Mesenchymal stem cell (in vitro differentiated cells and primary cell): Measurements from ENCODE around the gene P4HA2.

Experiments used
- DNase-seq: peaks from one replicate; pipeline ENCODE4 v3.0.0-alpha.2; 2013
- H2AFZ ChIP-seq: one replicate; pipeline ENCODE4 v1.6.1; 2013; ENCODE audit warnings: low read depth, mild to moderate bottlenecking, control low read depth, inconsistent platforms, low read length, moderate library complexity
- H2AK5ac ChIP-seq: 2 replicates; pipeline ENCODE4 v1.6.1; 2013; ENCODE audit warnings: low read length, moderate library complexity, mild to moderate bottlenecking, inconsistent platforms; ENCODE audit not compliant: severe bottlenecking
- H2BK120ac ChIP-seq: one replicate; pipeline ENCODE4 v1.6.1; 2013; ENCODE audit warnings: low read depth, mild to moderate bottlenecking, inconsistent platforms, low read length, moderate library complexity
- H2BK12ac ChIP-seq, 2 experiments: one replicate each; pipeline ENCODE4 v1.6.1; 2013; ENCODE audit warnings: inconsistent platforms in 2 of 2, low read length in 2 of 2, mild to moderate bottlenecking in 2 of 2, moderate library complexity in 2 of 2, control low read depth in 1 of 2
- H2BK15ac ChIP-seq: one replicate; pipeline ENCODE4 v1.6.1; 2013; ENCODE audit warnings: mild to moderate bottlenecking, low read depth, inconsistent platforms; ENCODE audit not compliant: poor library complexity, severe bottlenecking
- H2BK5ac ChIP-seq: 2 replicates; pipeline ENCODE4 v1.6.1; 2013; ENCODE audit warnings: low read depth, mild to moderate bottlenecking, low read length, control low read depth, inconsistent platforms; ENCODE audit not compliant: poor library complexity, severe bottlenecking
- H3K14ac ChIP-seq, 2 experiments: one replicate each; pipeline ENCODE4 v1.6.1; 2013; ENCODE audit warnings: inconsistent platforms in 2 of 2, low read length in 2 of 2, control low read depth in 1 of 2, mild to moderate bottlenecking in 1 of 2, moderate library complexity in 1 of 2
- H3K18ac ChIP-seq, 2 experiments: one replicate each; pipeline ENCODE4 v1.6.1; 2013; ENCODE audit warnings: inconsistent platforms in 2 of 2, low read length in 2 of 2, control low read depth in 1 of 2, low read depth in 1 of 2, mild to moderate bottlenecking in 1 of 2
- H3K23ac ChIP-seq, 2 experiments: one replicate each; pipeline ENCODE4 v1.6.1; 2013; ENCODE audit warnings: inconsistent platforms in 2 of 2, low read length in 2 of 2, mild to moderate bottlenecking in 2 of 2, moderate library complexity in 2 of 2, control low read depth in 1 of 2
- H3K27ac ChIP-seq: 2 replicates; pipeline ENCODE4 v1.5.1; 2013; ENCODE audit warnings: mild to moderate bottlenecking, moderate library complexity, low read length, control low read depth, inconsistent platforms; ENCODE audit not compliant: poor library complexity, severe bottlenecking
- H3K27me3 ChIP-seq, 2 experiments: 2 replicates each; pipeline versions ENCODE4 v1.6.1 to v1.7.0; 2013; ENCODE audit warnings: low read length in 2 of 2, mild to moderate bottlenecking in 2 of 2, moderate library complexity in 2 of 2, control low read depth in 1 of 2, inconsistent platforms in 1 of 2; ENCODE audit not compliant: control insufficient read depth in 1 of 2, insufficient read depth in 1 of 2
- H3K36me3 ChIP-seq, 2 experiments: 2 replicates each; pipeline versions ENCODE4 v1.6.1 to v1.7.0; 2013; ENCODE audit warnings: low read length in 2 of 2, control low read depth in 1 of 2, inconsistent platforms in 1 of 2, low read depth in 1 of 2, mild to moderate bottlenecking in 1 of 2; ENCODE audit not compliant: insufficient read depth in 2 of 2, control insufficient read depth in 1 of 2
- H3K4ac ChIP-seq, 2 experiments: one replicate each; pipeline ENCODE4 v1.6.1; 2013; ENCODE audit warnings: inconsistent platforms in 2 of 2, low read length in 2 of 2, mild to moderate bottlenecking in 2 of 2, moderate library complexity in 2 of 2, control low read depth in 1 of 2, low read depth in 1 of 2
- H3K4me1 ChIP-seq: 2 replicates; pipeline ENCODE4 v1.6.1; 2013; ENCODE audit warnings: low read depth, low read length, control low read depth; ENCODE audit not compliant: control insufficient read depth, insufficient read depth
- H3K4me2 ChIP-seq: 2 replicates; pipeline ENCODE4 v1.6.1; 2013; ENCODE audit warnings: low read length, mild to moderate bottlenecking, inconsistent platforms; ENCODE audit not compliant: poor library complexity, severe bottlenecking
- H3K4me3 ChIP-seq, 2 experiments: 2 replicates each; pipeline versions ENCODE4 v1.5.1 to v1.7.0; 2013; ENCODE audit warnings: low read length in 2 of 2, mild to moderate bottlenecking in 2 of 2, control low read depth in 1 of 2, low read depth in 1 of 2; ENCODE audit not compliant: insufficient read depth in 1 of 2
- H3K79me1 ChIP-seq: replicated peaks from 2 replicates; pipeline ENCODE4 v1.6.1; 2013; ENCODE audit warnings: mild to moderate bottlenecking, control low read depth, low read length, inconsistent platforms; ENCODE audit not compliant: poor library complexity, severe bottlenecking
- H3K9ac ChIP-seq: 2 replicates; pipeline ENCODE4 v1.7.0; 2013; ENCODE audit warnings: mild to moderate bottlenecking, low read length, moderate library complexity
- H3K9me3 ChIP-seq: 2 replicates; pipeline ENCODE4 v1.7.0; 2013; ENCODE audit warnings: mild to moderate bottlenecking, low read length; ENCODE audit not compliant: control insufficient read depth
- H4K8ac ChIP-seq: one replicate; pipeline ENCODE4 v1.6.1; 2013; ENCODE audit warnings: inconsistent platforms, mild to moderate bottlenecking, low read length, moderate library complexity
- H4K91ac ChIP-seq: one replicate; pipeline ENCODE4 v1.6.1; 2013; ENCODE audit warnings: mild to moderate bottlenecking, low read length, inconsistent platforms
- WGBS: methylation state at CpG from one replicate; pipeline ENCODE4 v1.1.7; 2013; ENCODE audit warnings: mixed read lengths; 5-methylcytosine and 5-hydroxymethylcytosine counted together

Gene P4HA2

DNA sequence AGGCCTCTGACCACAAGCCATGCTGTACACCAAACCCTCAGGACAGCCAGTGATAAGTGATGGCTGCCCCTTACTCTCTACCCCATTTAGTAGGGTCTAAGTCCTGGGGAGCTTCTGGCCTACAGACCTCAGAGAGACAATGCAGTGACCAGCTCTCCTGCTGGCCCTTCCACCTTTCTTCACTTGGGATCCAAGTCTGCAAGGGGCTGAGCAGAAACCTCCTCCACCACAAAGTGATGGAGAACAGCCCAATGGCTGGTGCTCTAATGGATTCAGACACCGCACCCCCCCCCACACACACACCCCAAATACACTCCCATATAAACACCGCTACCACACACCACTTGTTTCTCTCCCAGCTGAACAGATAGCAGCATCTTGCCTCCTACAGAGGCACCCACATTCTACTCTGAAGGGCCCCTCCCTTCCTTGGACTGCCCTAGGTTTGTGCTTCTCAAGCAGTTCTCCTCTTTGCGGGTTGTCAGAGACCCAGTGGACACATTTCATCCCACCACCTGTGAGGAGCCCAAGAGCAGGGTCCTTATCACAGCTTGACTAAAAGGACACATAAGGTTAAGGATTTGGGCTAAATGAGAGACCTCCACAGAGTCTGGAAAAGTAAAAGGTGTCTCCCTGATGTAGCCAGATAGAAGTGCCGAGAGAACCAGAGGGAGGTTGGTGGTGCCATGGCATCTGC is 28.6 kb upstream of the P4HA2 start:
- Histone ChIP-seq H3K79me1 (peaks cover 6% of the 10 kb centered on the region), H3K14ac (no peak overlapping the region), H4K8ac (no peak overlapping the region), H3K9ac (no peak overlapping the region), H3K18ac (no peak overlapping the region), H2BK5ac (no peak overlapping the region), H2AFZ (no peak overlapping the region), H3K36me3 (peaks cover 0 to 9% of the 10 kb centered on the region in 2 experiments), H2BK15ac (no peak overlapping the region), H3K23ac (no peak overlapping the region), H3K4me1 (peaks cover 38% of the 10 kb centered on the region), H4K91ac (no peak overlapping the region), H3K4me3 (no peak overlapping the region), H3K4me2 (no peak overlapping the region), H3K9me3 (no peaks in the 10 kb centered on the region), H3K4ac (no peak overlapping the region), H2BK12ac (peak overlapping the region in 1 of 2 experiments; percentile 6), H2AK5ac (peak overlapping the region; percentile 62), H2BK120ac (no peak overlapping the region), H3K27me3 (no peaks in the 10 kb centered on the region), H3K27ac (no peak overlapping the region)
- WGBS: 97% methylated on average over 4 of the region's 4 CpGs
- no peak for DNase-seq

DNA sequence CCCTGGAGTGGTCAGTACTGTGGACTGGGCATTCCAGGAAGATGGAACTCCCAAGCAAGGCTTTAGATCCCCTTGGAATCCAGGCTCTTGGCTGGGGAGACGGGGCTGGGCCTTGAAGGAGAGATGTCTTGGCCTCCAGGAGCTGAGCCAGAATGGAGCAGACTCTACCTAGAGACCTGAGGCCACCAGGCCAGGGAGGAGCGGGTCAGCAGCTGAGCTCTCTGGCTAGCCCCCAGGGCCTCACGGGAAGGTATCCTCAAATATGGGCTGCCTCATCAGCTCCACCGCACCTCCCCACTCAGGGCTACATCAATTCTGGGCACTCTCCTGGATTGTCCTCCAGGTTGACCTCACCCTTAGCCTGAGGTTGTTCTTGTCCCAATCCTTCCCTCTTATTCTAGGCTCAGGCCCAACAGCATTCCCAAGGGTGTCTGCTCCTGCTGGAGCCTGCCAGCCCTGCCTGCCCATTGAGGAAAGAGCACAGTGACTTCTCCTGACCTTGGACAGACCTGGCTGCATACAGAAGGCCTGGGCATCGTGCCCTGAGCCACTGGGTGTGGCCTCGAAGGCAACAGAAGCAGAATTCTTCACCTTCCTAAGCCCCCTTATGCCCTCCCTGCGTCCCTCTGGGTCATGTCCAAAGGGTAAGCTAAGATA is 26.8 kb upstream of the P4HA2 start:
- H2AFZ ChIP-seq: no peak overlapping the region
- H3K9me3 ChIP-seq: no peaks in the 10 kb centered on the region
- no peak overlapping the region for H3K14ac ChIP-seq
- peaks cover 23% of the 10 kb centered on the region for H3K4me1 ChIP-seq
- H3K4me2 ChIP-seq: no peak overlapping the region
- no peak overlapping the region for H2BK15ac ChIP-seq
- H3K4ac ChIP-seq: no peak overlapping the region
- no peak overlapping the region for H3K18ac ChIP-seq
- no peak overlapping the region for H4K8ac ChIP-seq
- H3K36me3 ChIP-seq: peaks cover 0 to 3% of the 10 kb centered on the region in 2 experiments
- 83% methylated on average over 4 of the region's 7 CpGs for WGBS
- no peak overlapping the region for H3K9ac ChIP-seq
- DNase-seq: no peak
- H2BK5ac ChIP-seq: no peak overlapping the region
- H3K4me3 ChIP-seq: no peak overlapping the region
- H3K79me1 ChIP-seq: peaks cover 3% of the 10 kb centered on the region
- no peak overlapping the region for H2BK120ac ChIP-seq
- H3K27me3 ChIP-seq: no peaks in the 10 kb centered on the region
- no peak overlapping the region for H3K23ac ChIP-seq
- no peak overlapping the region for H4K91ac ChIP-seq
- no peak overlapping the region for H2AK5ac ChIP-seq
- H3K27ac ChIP-seq: no peak overlapping the region
- no peak overlapping the region for H2BK12ac ChIP-seq

DNA sequence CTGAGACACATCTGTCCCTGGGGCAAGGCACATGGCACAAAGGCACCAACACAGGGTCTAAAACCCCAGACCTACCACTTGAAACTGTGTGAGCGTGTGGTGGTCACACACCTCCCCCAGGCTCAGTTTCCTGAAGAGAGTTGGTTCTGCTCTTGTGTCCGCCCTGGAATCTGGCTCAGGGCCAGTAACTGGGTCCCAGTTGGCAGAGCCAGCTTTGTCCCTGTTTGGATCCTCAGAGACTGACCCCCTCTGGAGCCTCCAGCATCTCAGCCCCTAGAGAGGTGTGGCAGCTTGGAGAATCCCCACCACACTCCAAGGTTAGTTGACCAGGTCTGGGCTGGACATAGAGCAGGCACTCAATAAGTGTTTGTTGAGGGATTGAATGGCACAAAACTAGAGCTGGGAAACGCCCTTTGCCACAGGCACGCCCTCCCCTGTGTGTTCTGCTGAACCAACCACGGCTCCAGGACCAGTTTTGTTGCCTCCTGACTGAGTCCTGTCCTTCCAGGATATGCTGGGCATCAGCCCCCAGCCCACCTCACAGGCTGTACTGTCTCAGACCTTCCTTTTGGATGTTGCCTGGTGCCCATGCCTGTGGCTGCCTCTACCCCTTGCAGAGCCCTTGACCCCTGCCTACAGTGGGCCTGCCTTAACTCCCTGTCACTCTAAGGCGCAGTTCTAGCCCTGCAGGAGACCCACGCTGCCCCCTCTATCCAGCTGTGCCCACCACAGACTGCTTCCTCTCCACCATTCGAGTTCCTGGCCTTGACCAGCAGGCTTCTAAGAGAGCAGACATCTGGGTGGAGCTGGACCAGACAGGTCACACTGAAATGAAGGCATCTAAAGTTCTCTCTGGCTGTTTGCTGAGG is 26.0 kb upstream of the P4HA2 start:
- H3K9me3 ChIP-seq: no peaks in the 10 kb centered on the region
- no peak overlapping the region for H2AFZ ChIP-seq
- peaks cover 3% of the 10 kb centered on the region for H3K79me1 ChIP-seq
- no peak overlapping the region for H4K91ac ChIP-seq
- no peak overlapping the region for H3K23ac ChIP-seq
- H2AK5ac ChIP-seq: no peak overlapping the region
- no peak overlapping the region for H3K9ac ChIP-seq
- no peak overlapping the region for H3K27ac ChIP-seq
- 87% methylated on average over 8 of the region's 8 CpGs for WGBS
- no peak overlapping the region for H3K4ac ChIP-seq
- no peak overlapping the region for H2BK15ac ChIP-seq
- no peak overlapping the region for H2BK5ac ChIP-seq
- H3K14ac ChIP-seq: no peak overlapping the region
- peaks cover 15% of the 10 kb centered on the region for H3K4me1 ChIP-seq
- no peak overlapping the region for H2BK120ac ChIP-seq
- H3K27me3 ChIP-seq: no peaks in the 10 kb centered on the region
- H4K8ac ChIP-seq: no peak overlapping the region
- no peak for DNase-seq
- H3K36me3 ChIP-seq: peaks cover 0 to 3% of the 10 kb centered on the region in 2 experiments
- H3K4me2 ChIP-seq: no peak overlapping the region
- no peak overlapping the region for H2BK12ac ChIP-seq
- H3K4me3 ChIP-seq: no peak overlapping the region
- no peak overlapping the region for H3K18ac ChIP-seq

DNA sequence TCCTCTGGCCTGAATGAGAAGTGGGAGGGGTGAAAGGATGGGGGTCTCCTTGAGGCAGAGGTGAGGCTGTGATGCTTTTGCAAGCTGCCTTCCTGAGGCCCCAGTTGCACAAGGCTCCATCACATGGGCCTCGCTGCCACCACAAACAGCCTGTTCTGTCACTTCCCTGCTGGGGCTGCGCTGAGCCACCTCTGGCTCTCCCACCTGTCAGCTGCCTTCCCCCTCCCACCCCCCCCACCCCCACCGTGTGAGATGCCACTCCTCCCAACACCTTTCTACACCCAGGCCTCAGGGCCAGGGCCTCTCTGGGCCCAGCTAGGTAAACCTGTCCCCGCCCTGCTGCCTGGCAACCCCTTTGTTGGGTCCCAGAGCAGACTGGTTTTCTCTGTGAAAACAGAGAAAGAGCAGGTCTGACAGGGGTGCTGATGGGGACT is 25.4 kb upstream of the P4HA2 start:
- H2BK12ac ChIP-seq: no peak overlapping the region
- H3K9me3 ChIP-seq: no peaks in the 10 kb centered on the region
- no peak overlapping the region for H2AFZ ChIP-seq
- no peak overlapping the region for H3K18ac ChIP-seq
- H3K27me3 ChIP-seq: no peaks in the 10 kb centered on the region
- no peak overlapping the region for H2BK15ac ChIP-seq
- no peak overlapping the region for H4K8ac ChIP-seq
- WGBS: 94% methylated on average over 3 of the region's 4 CpGs
- no peak overlapping the region for H3K27ac ChIP-seq
- H3K4ac ChIP-seq: no peak overlapping the region
- H2BK5ac ChIP-seq: no peak overlapping the region
- H2AK5ac ChIP-seq: no peak overlapping the region
- H3K14ac ChIP-seq: no peak overlapping the region
- no peak overlapping the region for H3K4me2 ChIP-seq
- no peak overlapping the region for H3K9ac ChIP-seq
- DNase-seq: no peak
- H3K4me1 ChIP-seq: peaks cover 10% of the 10 kb centered on the region
- no peak overlapping the region for H3K23ac ChIP-seq
- H3K36me3 ChIP-seq: peaks cover 0 to 3% of the 10 kb centered on the region in 2 experiments
- no peak overlapping the region for H3K4me3 ChIP-seq
- peaks cover 3% of the 10 kb centered on the region for H3K79me1 ChIP-seq
- no peak overlapping the region for H4K91ac ChIP-seq
- H2BK120ac ChIP-seq: no peak overlapping the region
